NB4 (cell line): Measurements from ENCODE around the gene RANBP17.
"Not testable (repeated sequence)": the region's sequence is repeated elsewhere in the genome, so short reads cannot be mapped to it uniquely, and the experiment has no call there.

Experiments
- DNase-seq: peaks from one replicate; pipeline ENCODE4 v3.0.0; 2010; ENCODE audit warnings: low read depth
- H3K4me3 ChIP-seq: one replicate; pipeline ENCODE4 v1.5.1; 2011; ENCODE audit warnings: mild to moderate bottlenecking, low read depth, low read length, moderate library complexity
- CTCF ChIP-seq: IDR thresholded peaks from one replicate; pipeline ENCODE4 v1.5.1; 2012; ENCODE audit warnings: low read depth, low read length
- MAX ChIP-seq: IDR thresholded peaks from 2 replicates; pipeline ENCODE4 v1.6.1; 2011; ENCODE audit warnings: low read depth, low read length
- MYC ChIP-seq: IDR thresholded peaks from 2 replicates; pipeline ENCODE4 v1.6.1; 2011; ENCODE audit warnings: low read depth, low read length
- POLR2A ChIP-seq: IDR thresholded peaks from 2 replicates; pipeline ENCODE4 v1.6.1; 2011; ENCODE audit warnings: mild to moderate bottlenecking; ENCODE audit not compliant: insufficient read length; ENCODE audit errors: extremely low read depth

RANBP17 gene

GRCh38 chr5:170960567-170960966 lies 98.7 kb downstream of the RANBP17 start:
- DNase-seq, result no peak

GRCh38 chr5:170963521-170963920 lies 101.7 kb downstream of the RANBP17 start:
- TF ChIP-seq MAX, result no peak
- TF ChIP-seq POLR2A, result no peak
- no peak for DNase-seq
- no peak overlapping the region for H3K4me3 ChIP-seq

More at GRCh38 chr5:170960567-170960966, 98.7 kb downstream of the RANBP17 start:
- TF ChIP-seq MAX (no peak), POLR2A (no peak), MYC (no peak), CTCF (no peak)
- H3K4me3 ChIP-seq, result no peak overlapping the region

- H3K4me3 ChIP-seq, result no peak overlapping the region
- TF ChIP-seq MAX, result no peak
- TF ChIP-seq POLR2A, result no peak
- no peak for TF ChIP-seq MYC
- TF ChIP-seq CTCF, result no peak
- DNase-seq, result no peak
These were observed 112.6 kb downstream of the RANBP17 start for GRCh38 chr5:170974461-170974860.

- not testable (repeated sequence) for H3K4me3 ChIP-seq, DNase-seq
These were observed 118.4 kb downstream of the RANBP17 start for GRCh38 chr5:170980261-170980660.

GRCh38 chr5:170985486-170985885 lies 123.7 kb downstream of the RANBP17 start:
- DNase-seq, result no peak
- TF ChIP-seq MYC (no peak), CTCF (no peak), POLR2A (no peak), MAX (no peak)

GRCh38 chr5:170986598-170986997 lies 124.8 kb downstream of the RANBP17 start:
- TF ChIP-seq MAX (no peak), MYC (no peak), POLR2A (no peak), CTCF (no peak)
- peak; percentile 14 for DNase-seq

More at GRCh38 chr5:170985486-170985885, 123.7 kb downstream of the RANBP17 start:
- no peak overlapping the region for H3K4me3 ChIP-seq

GRCh38 chr5:170993476-170993875 lies 131.7 kb downstream of the RANBP17 start:
- no peak overlapping the region for H3K4me3 ChIP-seq
- TF ChIP-seq POLR2A (no peak), MYC (no peak), MAX (no peak), CTCF (no peak)

More at GRCh38 chr5:170986598-170986997, 124.8 kb downstream of the RANBP17 start:
- H3K4me3 ChIP-seq, result no peak overlapping the region

More at GRCh38 chr5:170993476-170993875, 131.7 kb downstream of the RANBP17 start:
- no peak for DNase-seq
